ENCODE data around the gene APOBEC3A.
"Not testable (repeated sequence)": the region's sequence is repeated elsewhere in the genome, so short reads cannot be mapped to it uniquely, and the experiment has no call there.

The APOBEC3A gene

DNA sequence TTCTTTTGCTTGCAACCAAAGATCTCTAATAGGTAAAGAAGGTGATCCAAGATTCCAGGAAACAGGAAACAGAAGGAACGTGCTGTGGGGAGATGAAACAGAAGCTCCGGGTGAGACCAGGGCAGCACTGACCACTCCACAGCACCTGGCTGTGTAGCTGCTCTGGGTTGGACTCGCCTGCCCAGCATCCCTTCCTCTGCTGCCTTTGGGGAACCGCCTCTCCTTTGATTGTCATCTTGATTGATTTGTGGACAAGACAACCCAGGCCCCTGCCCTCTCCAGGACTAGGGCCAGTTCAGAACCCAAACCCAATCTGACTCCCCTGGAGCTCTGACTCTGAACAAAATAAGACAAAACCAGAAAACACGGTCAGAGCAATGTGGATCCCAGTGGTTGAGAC is 14.7 kb upstream of the APOBEC3A start:
- no peak for DNase-seq (ENCODE audit: low read depth in 1 of 2, low spot score in 1 of 2)

DNA sequence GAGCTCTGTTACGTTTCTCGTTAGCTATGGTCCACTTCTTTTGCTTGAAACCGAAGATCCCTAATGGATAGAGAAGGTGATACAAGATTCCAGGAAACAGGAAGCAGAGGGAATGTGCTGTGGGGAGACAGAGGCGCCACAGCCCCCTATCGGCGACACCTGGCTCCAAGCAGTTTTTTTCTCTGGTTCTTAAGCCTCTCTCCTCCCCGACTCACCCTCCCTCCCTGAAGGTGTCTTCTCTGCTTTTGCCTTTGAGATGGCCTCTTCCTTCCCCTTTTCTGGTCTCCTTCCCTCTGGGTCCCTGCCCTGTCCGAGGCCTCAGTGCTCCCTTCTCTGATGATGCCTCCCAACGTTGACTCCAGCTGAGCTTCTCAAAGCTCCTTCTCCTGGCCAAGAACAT is 14.2 kb upstream of the APOBEC3A start:
- no peak for DNase-seq (ENCODE audit: low read depth in 1 of 2, low spot score in 1 of 2)

DNA sequence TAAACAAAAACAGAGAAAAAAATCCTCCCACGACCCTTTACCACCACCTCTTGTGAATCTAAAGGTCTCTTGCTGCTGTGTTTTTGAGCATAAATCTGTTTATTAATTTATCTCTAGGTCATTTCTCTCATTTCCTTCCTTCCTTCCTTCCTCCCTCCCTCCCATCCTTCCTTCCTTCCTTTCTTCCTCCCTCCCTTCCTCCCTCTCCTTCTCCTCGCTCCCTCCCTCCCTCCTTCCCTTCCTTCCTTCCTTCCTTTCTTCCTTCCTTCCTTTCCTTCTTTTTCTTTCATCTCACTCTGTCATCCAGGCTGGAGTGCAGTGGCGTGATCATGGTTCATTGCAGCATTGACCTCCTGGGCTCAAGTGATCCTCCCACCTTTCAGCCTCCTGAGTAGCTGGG is 13.5 kb upstream of the APOBEC3A start:
- DNase-seq (ENCODE audit: low read depth in 1 of 2, low spot score in 1 of 2): no peak

DNA sequence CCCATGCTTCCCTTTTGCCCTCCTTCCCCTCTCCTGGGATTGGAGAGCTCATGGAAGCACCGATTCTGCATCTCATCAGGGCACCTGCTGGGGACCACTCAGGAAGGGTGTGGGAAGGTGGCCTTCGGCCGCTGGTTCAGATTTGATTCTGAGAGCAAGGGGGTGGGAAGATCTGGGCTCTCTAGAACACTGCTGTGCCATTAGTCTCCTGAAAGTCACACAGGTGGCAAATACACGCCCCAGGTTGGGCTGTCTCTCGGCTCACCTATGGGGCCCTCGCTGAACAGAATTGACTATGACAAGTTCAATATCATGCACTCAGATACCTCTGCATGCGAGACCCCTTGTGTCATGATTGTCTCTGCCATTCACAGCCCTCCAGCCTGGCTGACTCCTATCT is 12.8 kb upstream of the APOBEC3A start:
- no peak for DNase-seq (ENCODE audit: low read depth in 1 of 2, low spot score in 1 of 2)

DNA sequence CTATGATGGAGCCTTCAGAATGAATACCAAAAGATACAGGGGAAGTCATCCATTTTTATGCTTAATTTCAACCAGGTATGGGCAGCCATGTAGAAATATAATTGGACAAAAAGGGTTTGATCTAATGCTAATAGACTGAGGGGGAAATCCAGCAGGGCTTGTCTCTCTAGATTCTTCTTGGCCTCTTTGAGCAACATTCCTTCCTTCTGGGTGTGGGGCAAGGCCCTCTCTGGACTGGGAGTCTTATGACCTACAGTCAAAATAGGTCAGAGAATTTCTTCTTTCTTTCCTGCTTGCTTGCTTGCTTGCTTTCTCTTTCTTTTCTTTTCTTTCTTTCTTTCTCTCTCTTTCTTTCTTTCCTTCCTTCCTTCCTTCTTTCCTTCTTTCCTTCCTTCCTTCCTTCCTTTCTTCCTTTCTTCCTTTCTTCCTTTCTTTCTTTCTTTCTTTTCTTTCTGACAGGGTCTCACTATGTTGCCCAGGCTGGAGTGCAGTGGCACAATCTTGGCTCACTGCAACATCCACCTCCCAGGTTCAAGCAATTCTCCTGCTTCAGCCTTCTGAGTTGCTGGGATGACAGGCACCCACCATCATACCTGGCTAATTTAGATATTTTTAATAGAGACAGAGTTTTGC is 11.6 kb upstream of the APOBEC3A start:
- DNase-seq (ENCODE audit: low read depth in 1 of 2, low spot score in 1 of 2): not testable (repeated sequence)

DNA sequence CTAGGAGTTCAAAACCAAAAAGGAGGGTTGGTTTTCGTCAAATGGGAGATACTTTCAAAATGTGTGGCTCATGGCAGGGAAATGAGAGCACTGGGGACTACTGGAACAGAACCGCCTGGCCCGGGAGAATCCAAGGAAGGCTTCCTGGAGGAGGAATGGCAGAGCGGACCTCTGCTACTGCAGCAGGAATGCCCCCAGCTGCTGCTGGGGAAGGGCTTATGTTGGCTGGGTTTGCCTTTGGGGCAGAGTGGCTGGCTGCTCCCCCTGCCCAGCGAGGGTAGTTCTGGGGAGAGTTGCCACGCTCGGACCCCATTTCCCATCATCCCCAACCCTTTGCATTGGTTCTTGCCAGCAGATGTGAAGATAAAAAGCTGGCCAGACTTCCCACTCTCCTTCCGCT is 10.6 kb upstream of the APOBEC3A start:
- no peak for DNase-seq (ENCODE audit: low read depth in 1 of 2, low spot score in 1 of 2)

DNA sequence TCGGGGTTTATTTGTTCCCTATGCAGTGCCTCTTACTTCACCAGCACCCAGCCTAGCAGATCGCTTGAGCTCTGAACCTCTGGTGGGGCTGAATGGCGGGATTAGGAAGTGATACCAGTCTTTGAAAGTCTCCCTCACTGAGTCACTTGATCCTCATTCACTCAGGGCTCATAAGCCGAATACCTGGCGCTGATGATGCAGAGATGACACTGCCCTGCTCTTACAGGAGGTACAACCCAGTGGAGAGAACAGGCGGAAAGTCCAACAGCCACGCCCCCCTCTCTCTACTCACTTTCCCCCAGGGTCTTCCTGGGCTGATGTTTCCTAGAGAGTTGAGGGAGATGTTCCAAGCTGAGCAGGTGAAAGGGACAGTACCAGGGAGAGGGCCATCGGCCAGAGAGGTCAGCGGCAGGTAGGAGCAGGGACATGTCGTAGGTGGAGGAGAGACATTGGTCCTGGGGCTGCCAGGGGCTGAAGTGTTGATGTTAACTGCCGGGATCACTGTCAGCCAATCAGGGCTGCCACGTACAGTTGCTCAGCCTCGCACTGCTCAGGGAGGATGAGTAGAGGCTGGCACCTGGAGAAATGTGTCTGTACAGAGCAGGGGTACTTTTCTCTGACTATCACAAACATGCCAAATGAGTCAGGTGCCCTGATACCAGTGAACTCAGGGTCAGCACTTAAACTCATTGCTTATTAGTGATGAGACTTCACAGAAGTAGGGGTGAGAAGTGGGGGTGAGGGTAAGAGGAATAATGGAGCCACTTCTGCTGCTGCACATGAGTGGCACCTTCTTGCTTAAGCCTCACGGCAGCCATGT is 9.9 kb upstream of the APOBEC3A start:
- DNase-seq (ENCODE audit: low read depth in 1 of 2, low spot score in 1 of 2): no peak

DNA sequence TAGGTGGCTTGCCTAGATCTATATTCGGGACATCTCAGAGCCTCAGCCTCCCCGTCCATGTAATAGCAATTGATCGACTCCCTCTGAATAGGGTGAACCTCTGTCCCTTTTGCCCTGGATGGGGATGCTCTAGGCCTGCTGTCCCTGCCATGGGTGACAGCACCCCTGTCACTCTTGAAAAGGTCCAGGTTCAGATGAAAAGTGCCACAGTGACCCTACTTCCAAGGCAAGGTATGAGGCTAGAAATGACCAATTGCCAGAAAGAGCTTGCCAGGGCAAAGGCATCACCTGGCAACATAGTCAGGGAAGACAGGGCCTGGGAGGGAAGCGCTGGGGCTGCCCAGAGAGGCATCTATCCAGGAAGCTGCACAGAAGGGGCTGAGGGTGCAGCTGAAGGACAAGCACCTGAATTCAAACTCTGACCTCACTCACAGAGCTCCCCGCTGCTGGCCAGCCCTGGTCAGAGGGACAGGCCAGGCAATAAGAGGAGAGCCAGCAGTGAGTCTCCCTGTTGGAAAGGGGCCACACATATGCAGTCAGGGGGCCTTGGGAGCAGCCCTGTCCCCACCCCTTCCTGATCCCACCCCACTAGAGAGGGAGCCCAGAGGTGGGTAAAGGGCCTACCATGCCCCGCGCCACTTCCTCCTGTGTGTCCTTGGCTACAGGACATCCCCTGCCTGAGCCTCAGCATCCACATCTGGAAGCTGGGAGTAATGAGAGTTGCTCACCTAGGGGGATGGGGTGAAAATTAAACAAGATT is 9.0 kb upstream of the APOBEC3A start:
- DNase-seq (ENCODE audit: low read depth in 1 of 2, low spot score in 1 of 2): no peak

DNA sequence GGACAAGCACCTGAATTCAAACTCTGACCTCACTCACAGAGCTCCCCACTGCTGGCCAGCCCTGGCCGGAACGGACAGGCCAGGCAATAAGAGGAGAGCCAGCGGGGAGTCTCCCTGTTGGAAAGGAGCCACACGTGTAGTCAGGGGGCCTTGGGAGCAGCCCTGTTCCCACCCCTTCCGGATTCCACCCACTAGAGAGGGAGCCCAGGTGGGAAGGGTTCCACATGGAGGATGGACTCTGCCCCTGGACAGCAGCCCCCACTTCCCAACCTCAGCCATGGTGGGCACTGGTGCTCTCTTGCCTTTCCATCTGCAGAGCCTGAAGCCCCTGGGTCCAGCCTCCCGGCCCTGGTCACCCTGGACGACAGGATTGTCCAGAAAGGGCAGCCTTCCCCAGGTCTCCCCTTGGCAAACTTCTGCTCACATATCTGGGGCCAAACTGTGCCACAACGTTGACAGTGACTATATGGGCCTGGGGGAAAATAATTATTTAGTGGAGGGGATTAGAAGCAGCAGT is 7.5 kb upstream of the APOBEC3A start:
- DNase-seq (ENCODE audit: low read depth in 1 of 2, low spot score in 1 of 2): no peak

DNA sequence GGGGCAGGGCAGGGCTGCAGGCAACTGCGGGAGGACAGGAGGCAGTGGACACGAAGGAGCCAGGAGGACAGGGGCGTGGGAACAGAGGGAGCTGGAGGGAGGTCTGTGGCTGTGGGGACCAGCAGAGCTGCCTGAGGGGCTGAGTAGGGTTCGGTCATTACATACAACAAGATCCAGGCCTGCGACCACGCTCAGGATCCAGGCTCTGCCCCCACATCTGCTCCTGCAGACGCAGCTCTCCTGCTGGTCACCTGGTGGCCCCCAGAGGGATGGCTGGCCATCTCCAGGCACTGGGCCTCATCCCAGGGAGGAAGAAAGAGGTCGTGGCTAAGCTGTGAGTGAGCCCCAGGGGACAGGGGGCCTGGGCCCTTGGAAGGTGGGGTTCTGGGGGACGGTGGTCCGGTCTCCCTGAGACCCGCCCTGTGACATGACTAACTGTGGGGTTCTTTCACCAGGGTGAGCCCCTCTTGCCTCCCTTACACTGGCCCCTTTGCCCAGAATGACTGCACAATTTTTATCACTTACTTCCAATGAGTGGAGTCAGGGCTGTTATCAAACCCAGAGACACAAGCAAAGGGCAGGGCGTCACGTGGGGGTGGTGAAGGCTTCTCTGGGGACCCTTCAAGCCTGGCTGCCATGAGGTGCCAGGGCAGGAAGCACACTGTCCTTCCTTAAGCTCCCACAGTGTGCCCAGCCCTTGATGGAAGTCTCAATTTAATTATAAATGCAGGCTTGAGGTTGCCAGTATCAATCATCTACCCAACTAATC is 6.7 kb upstream of the APOBEC3A start:
- DNase-seq (ENCODE audit: low read depth in 1 of 2, low spot score in 1 of 2): no peak

DNA sequence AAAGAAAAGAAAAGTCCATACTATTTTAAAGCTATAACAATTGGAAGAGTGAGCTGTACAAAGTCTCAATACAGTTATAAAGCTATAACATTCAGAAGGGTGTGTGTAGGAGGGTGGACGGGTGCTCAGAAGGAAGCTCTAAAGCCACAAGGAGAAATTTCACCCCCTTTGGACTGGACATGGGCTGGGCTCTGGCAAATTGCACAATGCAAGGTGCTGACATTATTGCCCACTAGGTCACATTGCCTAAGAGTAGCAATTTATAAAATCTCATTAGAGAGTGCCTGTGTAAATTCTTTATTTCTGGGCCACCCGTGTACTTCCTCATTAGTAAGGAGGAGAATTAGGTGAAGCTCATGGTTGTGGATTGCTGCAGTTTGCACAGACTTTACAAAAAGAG is 5.7 kb upstream of the APOBEC3A start:
- DNase-seq (ENCODE audit: low read depth in 1 of 2, low spot score in 1 of 2): no peak

DNA sequence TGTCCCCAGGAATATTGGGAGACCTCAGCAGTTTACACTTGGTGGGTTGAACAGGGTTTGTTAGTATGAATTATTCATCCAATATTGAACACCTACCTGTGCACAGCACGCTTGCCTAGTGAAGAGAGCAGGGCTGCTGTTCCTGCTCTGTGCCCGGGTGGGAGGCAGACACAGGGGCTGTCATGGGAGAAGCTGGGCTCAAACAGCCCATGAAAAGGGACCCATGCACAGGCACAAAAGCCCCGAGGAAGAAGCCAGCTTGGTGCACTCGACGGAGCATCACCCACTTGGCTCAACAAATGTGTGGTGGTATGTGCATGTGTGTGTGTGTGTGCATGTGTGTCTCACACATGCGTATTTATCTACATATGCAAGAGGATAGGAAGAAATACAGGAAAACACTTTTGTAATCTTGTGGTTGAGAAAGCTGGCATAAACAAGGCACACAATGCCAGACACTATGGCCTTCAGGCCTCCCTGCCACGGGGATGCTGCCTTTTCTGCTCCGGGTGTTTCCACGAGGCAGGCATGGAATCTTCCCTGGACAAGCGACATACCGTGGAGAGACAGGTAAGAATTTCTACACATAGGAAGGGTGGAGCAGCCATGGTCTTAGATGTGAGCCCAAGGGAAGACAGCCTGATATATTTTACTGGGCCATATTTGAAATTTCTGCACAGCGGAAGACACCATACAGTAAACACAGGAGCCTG is 5.0 kb upstream of the APOBEC3A start:
- no peak for DNase-seq (ENCODE audit: low read depth in 1 of 2, low spot score in 1 of 2)

DNA sequence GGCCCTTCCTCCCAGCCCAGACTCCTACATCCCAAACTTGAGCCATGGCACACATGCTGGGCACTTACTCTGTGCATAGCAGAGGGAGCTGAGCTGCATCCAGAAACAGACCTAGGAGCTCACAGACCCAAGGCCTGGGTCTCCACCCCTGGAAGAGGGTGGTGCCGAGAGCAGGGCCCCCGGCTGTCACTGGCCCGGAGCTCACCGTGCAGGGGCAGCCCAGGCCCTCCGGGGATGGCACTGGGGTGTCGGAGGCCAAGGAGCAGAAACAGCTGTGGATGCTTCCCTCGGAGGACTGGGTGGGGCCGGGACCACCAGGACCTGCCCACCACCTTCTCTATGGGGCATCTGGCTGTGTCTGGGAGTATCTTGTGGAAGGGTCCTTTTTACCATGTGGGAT is 4.3 kb upstream of the APOBEC3A start:
- DNase-seq (ENCODE audit: low read depth in 1 of 2, low spot score in 1 of 2): no peak

DNA sequence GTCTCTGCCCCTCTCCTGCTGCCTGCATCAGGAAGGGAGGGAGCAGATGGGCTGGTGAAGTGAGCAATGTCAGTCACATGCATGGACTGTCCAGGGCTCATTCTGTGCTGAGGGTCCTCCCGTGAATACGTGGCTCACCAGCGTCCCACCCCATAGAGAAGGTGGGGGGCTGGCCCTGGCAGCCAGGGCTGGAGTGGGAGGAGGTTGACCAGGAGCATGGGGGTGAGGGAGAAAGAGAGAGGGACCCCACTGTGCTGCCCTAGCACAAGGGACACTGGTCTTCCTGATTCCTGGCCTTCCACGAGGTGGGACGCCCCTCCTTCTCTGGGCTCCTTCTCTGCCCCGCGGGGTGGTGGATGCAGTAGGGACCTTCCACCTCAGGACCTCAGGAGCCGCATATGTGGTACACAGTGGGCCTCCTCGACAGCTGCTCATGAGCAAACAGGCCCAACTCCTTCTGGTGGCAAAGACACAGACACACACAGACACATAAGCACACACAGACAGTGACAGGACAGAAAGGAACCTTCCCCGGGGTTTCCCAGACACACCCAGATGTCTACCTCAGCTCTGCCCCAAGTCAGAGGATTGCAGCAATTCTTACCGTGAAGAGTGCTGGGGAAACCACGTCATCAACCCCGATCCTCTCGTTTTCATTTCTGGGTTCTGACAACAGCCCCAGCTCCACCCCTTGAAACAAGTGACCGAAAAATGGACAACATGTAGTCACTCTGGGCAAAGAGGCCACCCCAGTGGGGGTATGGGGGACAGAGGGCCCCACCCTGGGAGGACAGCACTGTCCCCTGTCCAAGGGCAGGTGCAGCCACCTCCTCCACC is 3.6 kb upstream of the APOBEC3A start:
- peak; percentile 35 to 71 for DNase-seq (ENCODE audit: low read depth in 1 of 2, low spot score in 1 of 2)

DNA sequence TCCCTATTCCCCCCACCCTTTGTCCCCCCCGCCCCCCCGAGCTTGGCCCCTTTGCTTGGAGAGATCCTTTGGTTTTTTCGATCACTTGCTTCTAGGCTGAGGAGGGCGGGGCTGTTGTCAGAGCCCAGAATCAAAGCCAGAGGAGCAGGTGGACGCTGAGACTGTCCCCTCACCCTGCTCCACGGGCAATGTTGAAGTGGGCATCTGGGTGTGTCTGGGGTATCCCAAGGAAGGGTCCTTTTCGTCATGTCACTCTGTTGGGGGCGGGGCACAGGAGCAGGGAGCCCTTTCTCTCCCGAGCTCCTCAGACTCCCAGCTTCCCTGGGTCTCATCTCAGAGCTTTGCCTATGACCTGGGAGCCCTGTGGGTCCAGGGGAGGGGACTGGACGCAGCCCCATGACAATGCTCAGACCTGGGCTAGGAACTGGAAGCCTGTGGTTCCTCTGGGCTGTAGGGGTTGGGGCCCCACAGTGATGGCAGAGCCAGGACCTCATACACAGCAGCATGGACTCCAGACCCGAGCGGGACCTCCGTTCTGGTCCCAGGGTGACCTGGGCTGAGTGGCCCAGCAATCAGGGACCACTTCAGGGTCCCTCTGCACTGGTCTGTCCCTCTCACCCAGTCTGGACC is 2.9 kb upstream of the APOBEC3A start:
- no peak for DNase-seq (ENCODE audit: low read depth in 1 of 2, low spot score in 1 of 2)

DNA sequence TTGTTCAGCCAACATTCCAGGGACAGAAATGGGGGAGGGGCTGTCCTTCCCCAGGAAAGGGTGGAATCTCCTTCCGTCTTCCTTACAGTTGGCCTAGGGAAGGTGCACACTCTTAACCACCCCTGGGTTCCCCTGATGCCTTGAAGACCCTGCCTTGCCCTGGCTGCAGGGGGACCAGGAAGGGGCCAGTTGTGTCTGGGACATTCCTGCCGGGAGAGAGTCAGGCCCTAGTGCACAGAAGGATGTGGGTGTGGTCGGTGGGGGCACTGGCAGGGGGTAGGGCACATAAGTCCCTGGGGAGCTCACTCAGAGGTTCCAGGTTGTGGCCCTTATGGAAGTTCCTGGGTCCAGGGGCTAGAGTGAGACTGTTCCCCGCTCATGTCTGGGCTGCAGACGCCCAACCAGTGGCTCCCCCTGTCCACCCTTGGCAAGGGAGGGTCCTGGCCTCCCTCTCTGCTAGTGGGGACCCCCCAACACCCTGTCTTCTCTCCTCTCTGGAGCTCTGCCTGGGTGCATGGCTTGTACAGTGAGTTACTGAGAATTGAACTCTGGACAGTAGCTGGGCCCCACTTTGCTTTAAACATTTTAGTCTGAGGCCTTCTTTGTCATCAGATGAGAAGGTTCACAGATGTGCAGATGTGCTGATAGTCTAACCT is 2.0 kb upstream of the APOBEC3A start:
- DNase-seq (ENCODE audit: low read depth in 1 of 2, low spot score in 1 of 2): no peak

DNA sequence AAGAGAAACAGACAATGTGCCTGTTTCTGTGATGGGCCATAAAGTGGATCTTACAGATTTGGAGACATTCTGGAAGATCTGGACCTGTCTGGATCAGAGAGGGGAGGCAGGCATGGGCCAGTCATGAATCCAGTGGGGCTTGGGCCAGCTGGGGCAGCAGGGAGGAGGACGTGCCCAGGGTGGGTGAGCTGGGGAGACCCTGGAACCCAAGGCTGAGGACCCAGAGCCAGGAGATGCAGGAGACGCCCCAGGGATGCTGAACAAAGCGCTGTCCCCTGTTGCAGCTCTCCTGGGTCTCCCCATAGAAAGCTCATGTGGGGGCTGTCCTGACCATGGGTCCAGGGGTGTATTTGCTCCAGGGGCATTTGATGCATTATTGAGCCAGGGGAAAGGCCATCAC is 1.5 kb upstream of the APOBEC3A start:
- DNase-seq (ENCODE audit: low read depth in 1 of 2, low spot score in 1 of 2): no peak

DNA sequence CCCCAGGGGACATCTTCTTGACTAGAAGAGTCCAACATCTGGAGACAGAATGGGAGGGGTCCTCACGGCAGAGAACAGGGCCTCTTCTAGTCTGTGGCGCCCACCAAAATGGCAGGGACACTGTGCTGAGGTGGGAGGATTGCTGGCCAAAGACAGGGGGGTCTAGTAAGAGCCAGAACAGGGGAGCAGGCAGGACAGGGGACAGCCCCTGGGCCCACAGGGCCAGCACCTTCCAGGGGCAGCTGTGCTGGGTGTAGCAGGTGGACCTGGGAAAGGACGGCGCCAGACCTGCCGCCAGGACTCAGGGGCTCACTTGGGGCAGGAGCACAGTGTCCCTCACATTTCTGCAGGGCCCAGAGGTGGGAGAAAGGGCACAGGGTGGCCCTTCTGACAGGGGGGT is 858 bp upstream of the APOBEC3A start:
- DNase-seq (ENCODE audit: low read depth in 1 of 2, low spot score in 1 of 2): no peak
